A549 (cell line): ENCODE data around the gene APMAP. TPM values are rescaled to one million over a fixed set of nuclear protein-coding genes. Genes with fewer than 3 reads are reported as not detected.

Experiments used
- ATAC-seq, 2 experiments: fragments of 200-7000 bp in 1 of 2; fragments of >200 bp in 1 of 2; cut with Nextera tagmentation in 1 of 2; cut with Tn5 transposase in 1 of 2; 3 replicates each; pipeline versions ENCODE4 v1.8.0 to v1.9.1; 2018 to 2020; ENCODE audit warnings: mild to moderate bottlenecking in 1 of 2, moderate library complexity in 1 of 2
- CTCF ChIA-PET: fragments of 300-600 bp; sonication (Branson Sonifier 250); formaldehyde crosslinking; extraction: SDS; loops from one replicate; lab custom pipeline; 2021; ENCODE audit warnings: antibody characterized with exemption, inconsistent platforms; lab: Yijun Ruan, JAX
- POLR2A ChIA-PET: fragments of 350-600 bp; formaldehyde crosslinking; extraction: SDS; loops from one replicate; lab custom pipeline; 2021; ENCODE audit warnings: antibody characterized with exemption, inconsistent platforms; lab: Yijun Ruan, JAX
- DNase-seq, 2 experiments: peaks; one replicate each; pipeline versions ENCODE4 v3.0.0 to v3.0.0-alpha.2; 2011 to 2016; ENCODE audit warnings: low read depth in 1 of 2, low spot score in 1 of 2
- FAIRE-seq: peaks from 2 replicates; lab custom pipeline; 2011; peaks lifted over from hg19 to GRCh38; lab: Jason Lieb, UNC
- H3K27ac ChIP-seq, 2 experiments: fragments of >200 bp; sonication (Bioruptor Twin); formaldehyde crosslinking; 3 replicates each; pipeline ENCODE4 v1.5.1; 2016 to 2017
- H3K4me1 ChIP-seq: fragments of >200 bp; sonication (Bioruptor Twin); formaldehyde crosslinking; 3 replicates; pipeline ENCODE4 v1.6.1; 2016
- H3K4me2 ChIP-seq: fragments of >200 bp; sonication (Bioruptor Twin); formaldehyde crosslinking; 3 replicates; pipeline ENCODE4 v1.6.1; 2016
- H3K4me3 ChIP-seq: fragments of >200 bp; sonication (Bioruptor Twin); formaldehyde crosslinking; 3 replicates; pipeline ENCODE4 v1.5.1; 2016
- H3K9me3 ChIP-seq: fragments of >200 bp; sonication (Bioruptor Twin); formaldehyde crosslinking; 3 replicates; pipeline ENCODE4 v1.6.1; 2016
- CBX8 ChIP-seq: fragments of 200-600 bp; sonication (generic); IDR thresholded peaks from 2 replicates; pipeline ENCODE4 v1.6.1; 2016
- CHD4 ChIP-seq: fragments of 200-600 bp; sonication (generic); IDR thresholded peaks from 2 replicates; pipeline ENCODE4 v1.6.1; 2016; ENCODE audit warnings: antibody characterized with exemption, mild to moderate bottlenecking, borderline replicate concordance
- EHF ChIP-seq: fragments of 250-450 bp; sonication (Bioruptor Pico); IDR thresholded peaks from 2 replicates; pipeline ENCODE4 v1.5.0; 2020; ENCODE audit warnings: mild to moderate bottlenecking
- FOSB ChIP-seq: fragments of 250-450 bp; sonication (Bioruptor Pico); IDR thresholded peaks from 2 replicates; pipeline ENCODE4 v1.5.0; 2020; ENCODE audit warnings: mild to moderate bottlenecking, moderate library complexity
- FOSL2 ChIP-seq, 2 experiments: fragments of 450-650 bp in 1 of 2; fragments of >200 bp in 1 of 2; sonication (Bioruptor Twin) in 1 of 2; formaldehyde crosslinking; IDR thresholded peaks; 2 replicates each; pipeline versions ENCODE4 v1.5.0 to v1.6.1; 2016 to 2020; ENCODE audit warnings: mild to moderate bottlenecking in 1 of 2, moderate library complexity in 1 of 2
- FOXS1 ChIP-seq: fragments of 250-450 bp; sonication (Bioruptor Pico); IDR thresholded peaks from 2 replicates; pipeline ENCODE4 v1.5.0; 2020; ENCODE audit warnings: mild to moderate bottlenecking, moderate library complexity
- GATA3 ChIP-seq: IDR thresholded peaks from 2 replicates; pipeline ENCODE4 v1.6.1; 2012; ENCODE audit warnings: borderline replicate concordance
- HDAC2 ChIP-seq: fragments of 200-600 bp; sonication (generic); IDR thresholded peaks from 2 replicates; pipeline ENCODE4 v1.6.1; 2016
- JUNB ChIP-seq: fragments of >200 bp; sonication (Bioruptor Twin); formaldehyde crosslinking; IDR thresholded peaks from 2 replicates; pipeline ENCODE4 v1.6.1; 2016
- KDM5A ChIP-seq: fragments of 200-600 bp; sonication (generic); IDR thresholded peaks from 2 replicates; pipeline ENCODE4 v1.6.1; 2016; ENCODE audit warnings: antibody characterized with exemption, mild to moderate bottlenecking
- MAFK ChIP-seq: fragments of 450-650 bp; IDR thresholded peaks from 2 replicates; pipeline ENCODE4 v1.6.1; 2014; ENCODE audit not compliant: partially characterized antibody
- NFE2L2 ChIP-seq: fragments of 150-350 bp; conservative IDR thresholded peaks from 2 replicates; pipeline ENCODE4 v1.6.1; 2014; ENCODE audit warnings: low read length
- RAD21 ChIP-seq, 2 experiments: fragments of >200 bp in 1 of 2; sonication (Bioruptor Twin) in 1 of 2; formaldehyde crosslinking in 1 of 2; IDR thresholded peaks in 1 of 2; conservative IDR thresholded peaks in 1 of 2; 2 replicates in 1 of 2; 3 replicates in 1 of 2; pipeline ENCODE4 v1.6.1; 2012 to 2018; ENCODE audit warnings: inconsistent platforms in 1 of 2
- RCOR1 ChIP-seq: fragments of 150-350 bp; IDR thresholded peaks from 2 replicates; pipeline ENCODE4 v1.6.1; 2014; ENCODE audit warnings: antibody characterized with exemption, low read length, low read depth
- TFCP2L1 ChIP-seq: fragments of 250-450 bp; sonication (Bioruptor Pico); IDR thresholded peaks from 2 replicates; pipeline ENCODE4 v1.5.0; 2021; ENCODE audit warnings: mild to moderate bottlenecking
- TP53 ChIP-seq: fragments of 250-450 bp; sonication (Bioruptor Pico); IDR thresholded peaks from 2 replicates; pipeline ENCODE4 v1.5.0; 2021; ENCODE audit warnings: mild to moderate bottlenecking, moderate library complexity
- ZFP36 ChIP-seq: fragments of 450-650 bp; IDR thresholded peaks from 2 replicates; pipeline ENCODE4 v1.6.1; 2014; ENCODE audit warnings: borderline replicate concordance; ENCODE audit not compliant: partially characterized antibody
- ZNF302 ChIP-seq: fragments of 250-450 bp; sonication (Bioruptor Pico); IDR thresholded peaks from 2 replicates; pipeline ENCODE4 v1.9.0; 2021; ENCODE audit warnings: inconsistent platforms, mild to moderate bottlenecking, moderate library complexity
- whole genome bisulfite sequencing: methylation state at CpG from one replicate; pipeline ENCODE4 v1.1.6; 2017; ENCODE audit errors: missing lambda C conversion rate; 5-methylcytosine and 5-hydroxymethylcytosine counted together
- polyA plus RNA-seq, 4 experiments: library from polyadenylated mRNA; depleted of rRNA in 3 of 4; stranded (reverse); fragments of >200 nt; fragmentation: RNase III in 1 of 4; extraction: RNeasy Plus Mini Kit Qiagen cat#74134 plus additional on column Dnase treatment in 1 of 4; gene quantifications; 2 replicates in 3 of 4; 3 replicates in 1 of 4; pipeline ENCODE4 v1.2.3, GENCODE V29; 2011 to 2017
- TF ChIP-seq, protein P1 (sequence below): IDR thresholded peaks from 2 replicates; pipeline ENCODE4 v1.6.1; 2012
- TF ChIP-seq, protein P2 (sequence below): fragments of 250-450 bp; sonication (Bioruptor Pico); IDR thresholded peaks from 2 replicates; pipeline ENCODE4 v1.5.0; 2020; ENCODE audit warnings: low read depth, mild to moderate bottlenecking, moderate library complexity
- TF ChIP-seq, protein P3 (sequence below): fragments of 250-450 bp; sonication (Bioruptor Pico); IDR thresholded peaks from 2 replicates; pipeline ENCODE4 v1.5.0; 2021; ENCODE audit warnings: mild to moderate bottlenecking, moderate library complexity, borderline replicate concordance
- TF ChIP-seq, protein P4 (sequence below): fragments of 200-600 bp; sonication (generic); IDR thresholded peaks from 2 replicates; pipeline ENCODE4 v1.6.1; 2016; ENCODE audit warnings: antibody characterized with exemption, mild to moderate bottlenecking, moderate library complexity

APMAP gene
- polyA plus RNA-seq, 2 of the 4 experiments (the other 2 are of a cell fraction): 113 to 141 TPM

DNA sequence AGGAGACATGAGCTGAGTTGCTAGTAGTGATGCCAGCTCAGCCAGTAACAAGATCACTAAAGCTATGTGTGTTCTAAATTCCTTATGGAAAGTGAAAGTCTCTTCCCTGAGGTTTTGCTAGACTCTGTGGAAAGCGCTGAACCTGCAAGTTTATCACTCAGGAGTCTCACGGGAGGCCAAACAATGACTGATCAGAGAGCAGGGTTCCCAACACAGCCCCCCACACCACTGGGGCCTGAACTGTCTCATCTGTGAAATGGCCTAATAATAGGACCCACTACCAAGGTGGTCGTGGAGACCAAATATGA is 45.5 kb upstream of the APMAP start:
- 90% methylated on average over 3 of the region's 3 CpGs for WGBS
- H3K27ac ChIP-seq: no peak overlapping the region
- ATAC-seq: no peak
- H3K4me2 ChIP-seq: no peak overlapping the region
- POLR2A ChIA-PET: no interaction called here
- H3K4me3 ChIP-seq: no peak overlapping the region
- no peaks in the 10 kb centered on the region for H3K4me1 ChIP-seq
- CTCF ChIA-PET: interaction anchor here (0.9 to 2.0 kb wide), 2 partner anchors 19 to 44 kb away, joined by 3 to 6 read pairs; no protein-coding TSS in a partner anchor
- H3K9me3 ChIP-seq: no peaks in the 10 kb centered on the region
- DNase-seq: no peak
- no peak for TF ChIP-seq HDAC2
- no peak for TF ChIP-seq ZNF302 (CRISPR knock-in tag)
- peak; percentile 28 for TF ChIP-seq MAFK
- no peak for TF ChIP-seq ZFP36
- TF ChIP-seq, protein P1, sequence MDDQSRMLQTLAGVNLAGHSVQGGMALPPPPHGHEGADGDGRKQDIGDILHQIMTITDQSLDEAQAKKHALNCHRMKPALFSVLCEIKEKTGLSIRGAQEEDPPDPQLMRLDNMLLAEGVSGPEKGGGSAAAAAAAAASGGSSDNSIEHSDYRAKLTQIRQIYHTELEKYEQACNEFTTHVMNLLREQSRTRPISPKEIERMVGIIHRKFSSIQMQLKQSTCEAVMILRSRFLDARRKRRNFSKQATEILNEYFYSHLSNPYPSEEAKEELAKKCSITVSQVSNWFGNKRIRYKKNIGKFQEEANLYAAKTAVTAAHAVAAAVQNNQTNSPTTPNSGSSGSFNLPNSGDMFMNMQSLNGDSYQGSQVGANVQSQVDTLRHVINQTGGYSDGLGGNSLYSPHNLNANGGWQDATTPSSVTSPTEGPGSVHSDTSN: no peak
- FAIRE-seq: no peak

DNA sequence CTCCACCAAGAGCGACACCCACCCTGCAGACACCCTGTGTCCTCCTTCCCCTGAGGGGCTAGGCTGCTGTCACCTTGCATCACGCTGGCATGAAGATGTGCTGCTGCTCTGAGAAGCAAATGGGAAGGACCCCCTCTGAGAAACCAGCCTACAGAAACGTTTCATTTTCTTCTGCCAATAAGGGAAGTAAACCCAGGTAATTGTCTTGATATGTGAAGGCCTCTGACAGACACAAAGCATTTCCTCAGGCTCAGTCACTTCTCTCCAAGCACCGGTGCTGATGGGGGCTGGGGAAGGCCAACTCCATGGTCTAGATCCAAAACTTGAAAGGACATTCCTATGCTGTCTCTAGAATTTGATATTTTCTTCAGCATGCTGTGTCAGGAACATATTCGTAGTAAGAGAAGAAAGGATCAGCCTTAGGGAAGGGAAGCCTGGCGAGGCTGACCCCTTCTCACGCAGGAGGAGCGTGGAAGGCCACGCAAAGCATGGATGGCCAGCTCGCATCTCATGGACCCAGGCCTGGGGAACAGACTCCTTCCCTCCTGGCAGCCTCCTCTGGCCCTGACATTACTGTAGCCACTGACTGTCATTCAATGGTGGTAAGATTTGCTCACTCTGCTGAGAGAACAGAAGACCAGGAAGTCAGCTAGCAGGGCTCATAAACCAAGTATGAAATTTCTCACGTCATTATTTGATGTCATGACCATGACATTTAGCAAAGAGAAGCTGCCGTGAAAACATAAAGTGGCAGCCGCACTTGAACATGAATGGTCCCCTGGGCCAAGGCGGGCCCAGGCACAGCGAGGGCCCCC is 44.9 kb upstream of the APMAP start:
- 86% methylated on average over 15 of the region's 15 CpGs for WGBS
- no peak for ATAC-seq

DNA sequence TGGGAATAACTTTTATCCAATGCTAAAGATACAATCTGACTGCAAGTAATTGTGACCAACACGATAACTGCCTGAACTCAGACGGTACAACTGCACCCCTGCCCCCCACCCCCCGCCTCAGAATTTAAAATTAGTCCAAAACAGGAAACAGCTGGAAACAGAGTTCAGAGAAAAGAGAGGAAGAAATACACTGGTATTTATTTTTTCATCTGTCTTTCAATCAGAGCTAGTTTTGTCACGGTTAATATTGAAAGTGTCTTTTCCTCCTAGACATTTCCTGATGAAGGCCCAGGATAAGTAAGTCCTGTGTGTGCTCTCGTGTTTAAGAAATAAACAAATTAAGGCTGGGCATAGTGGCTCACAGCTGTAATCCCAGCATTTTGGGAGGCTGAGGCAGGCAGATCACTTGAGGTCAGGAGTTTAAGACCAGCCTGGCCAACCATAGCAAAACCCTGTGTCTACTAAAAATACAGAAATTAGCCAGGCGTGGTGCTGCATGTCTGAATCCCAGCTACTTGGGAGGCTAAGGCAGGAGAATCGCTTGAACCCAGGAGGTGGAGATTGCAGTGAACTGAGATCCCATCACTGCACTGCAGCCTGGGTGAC is 43.9 kb upstream of the APMAP start:
- Histone ChIP-seq H3K4me2 (no peak overlapping the region), H3K4me3 (no peak overlapping the region), H3K4me1 (no peaks in the 10 kb centered on the region), H3K27ac (no peak overlapping the region), H3K9me3 (no peaks in the 10 kb centered on the region)
- ChIA-PET POLR2A (no interaction called here), CTCF (interaction anchor here (0.6 to 1.5 kb wide), 3 partner anchors 26 to 509 kb away, joined by 3 to 5 read pairs (median 3); no protein-coding TSS in a partner anchor)
- no peak for DNase-seq
- FAIRE-seq: no peak
- TF ChIP-seq, protein P2, sequence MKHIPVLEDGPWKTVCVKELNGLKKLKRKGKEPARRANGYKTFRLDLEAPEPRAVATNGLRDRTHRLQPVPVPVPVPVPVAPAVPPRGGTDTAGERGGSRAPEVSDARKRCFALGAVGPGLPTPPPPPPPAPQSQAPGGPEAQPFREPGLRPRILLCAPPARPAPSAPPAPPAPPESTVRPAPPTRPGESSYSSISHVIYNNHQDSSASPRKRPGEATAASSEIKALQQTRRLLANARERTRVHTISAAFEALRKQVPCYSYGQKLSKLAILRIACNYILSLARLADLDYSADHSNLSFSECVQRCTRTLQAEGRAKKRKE (CRISPR knock-in tag): no peak
- no peak for TF ChIP-seq TP53 (CRISPR knock-in tag)
- no peak for TF ChIP-seq FOSB (CRISPR knock-in tag)
- no peak for TF ChIP-seq CBX8
- no peak for TF ChIP-seq EHF
- no peak for TF ChIP-seq FOXS1 (CRISPR knock-in tag)
- TF ChIP-seq FOSL2 (IDR thresholded peaks at IDR 0.05): no peak
- no peak for TF ChIP-seq FOSL2 (CRISPR knock-in tag; IDR thresholded peaks at IDR 0.05)
- no peak for TF ChIP-seq RAD21 (conservative IDR thresholded peaks at IDR 0.05 in 1 of 2, IDR thresholded peaks at IDR 0.05 in 1 of 2)
- no peak for TF ChIP-seq TFCP2L1 (CRISPR knock-in tag)
- TF ChIP-seq, protein P3, sequence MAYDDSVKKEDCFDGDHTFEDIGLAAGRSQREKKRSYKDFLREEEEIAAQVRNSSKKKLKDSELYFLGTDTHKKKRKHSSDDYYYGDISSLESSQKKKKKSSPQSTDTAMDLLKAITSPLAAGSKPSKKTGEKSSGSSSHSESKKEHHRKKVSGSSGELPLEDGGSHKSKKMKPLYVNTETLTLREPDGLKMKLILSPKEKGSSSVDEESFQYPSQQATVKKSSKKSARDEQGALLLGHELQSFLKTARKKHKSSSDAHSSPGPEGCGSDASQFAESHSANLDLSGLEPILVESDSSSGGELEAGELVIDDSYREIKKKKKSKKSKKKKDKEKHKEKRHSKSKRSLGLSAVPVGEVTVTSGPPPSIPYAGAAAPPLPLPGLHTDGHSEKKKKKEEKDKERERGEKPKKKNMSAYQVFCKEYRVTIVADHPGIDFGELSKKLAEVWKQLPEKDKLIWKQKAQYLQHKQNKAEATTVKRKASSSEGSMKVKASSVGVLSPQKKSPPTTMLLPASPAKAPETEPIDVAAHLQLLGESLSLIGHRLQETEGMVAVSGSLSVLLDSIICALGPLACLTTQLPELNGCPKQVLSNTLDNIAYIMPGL (CRISPR knock-in tag): no peak
- TF ChIP-seq KDM5A: no peak
- TF ChIP-seq, protein P4, sequence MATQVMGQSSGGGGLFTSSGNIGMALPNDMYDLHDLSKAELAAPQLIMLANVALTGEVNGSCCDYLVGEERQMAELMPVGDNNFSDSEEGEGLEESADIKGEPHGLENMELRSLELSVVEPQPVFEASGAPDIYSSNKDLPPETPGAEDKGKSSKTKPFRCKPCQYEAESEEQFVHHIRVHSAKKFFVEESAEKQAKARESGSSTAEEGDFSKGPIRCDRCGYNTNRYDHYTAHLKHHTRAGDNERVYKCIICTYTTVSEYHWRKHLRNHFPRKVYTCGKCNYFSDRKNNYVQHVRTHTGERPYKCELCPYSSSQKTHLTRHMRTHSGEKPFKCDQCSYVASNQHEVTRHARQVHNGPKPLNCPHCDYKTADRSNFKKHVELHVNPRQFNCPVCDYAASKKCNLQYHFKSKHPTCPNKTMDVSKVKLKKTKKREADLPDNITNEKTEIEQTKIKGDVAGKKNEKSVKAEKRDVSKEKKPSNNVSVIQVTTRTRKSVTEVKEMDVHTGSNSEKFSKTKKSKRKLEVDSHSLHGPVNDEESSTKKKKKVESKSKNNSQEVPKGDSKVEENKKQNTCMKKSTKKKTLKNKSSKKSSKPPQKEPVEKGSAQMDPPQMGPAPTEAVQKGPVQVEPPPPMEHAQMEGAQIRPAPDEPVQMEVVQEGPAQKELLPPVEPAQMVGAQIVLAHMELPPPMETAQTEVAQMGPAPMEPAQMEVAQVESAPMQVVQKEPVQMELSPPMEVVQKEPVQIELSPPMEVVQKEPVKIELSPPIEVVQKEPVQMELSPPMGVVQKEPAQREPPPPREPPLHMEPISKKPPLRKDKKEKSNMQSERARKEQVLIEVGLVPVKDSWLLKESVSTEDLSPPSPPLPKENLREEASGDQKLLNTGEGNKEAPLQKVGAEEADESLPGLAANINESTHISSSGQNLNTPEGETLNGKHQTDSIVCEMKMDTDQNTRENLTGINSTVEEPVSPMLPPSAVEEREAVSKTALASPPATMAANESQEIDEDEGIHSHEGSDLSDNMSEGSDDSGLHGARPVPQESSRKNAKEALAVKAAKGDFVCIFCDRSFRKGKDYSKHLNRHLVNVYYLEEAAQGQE: no peak
- no peak for TF ChIP-seq MAFK
- TF ChIP-seq CHD4: no peak
- no peak for TF ChIP-seq GATA3
- no peak for TF ChIP-seq RCOR1
- no peak for TF ChIP-seq NFE2L2
- no peak for ATAC-seq
- WGBS: 80% methylated on average over 7 of the region's 7 CpGs

More for the DNA sequence above, 44.9 kb upstream of the APMAP start:
- POLR2A ChIA-PET: no interaction called here
- TF ChIP-seq JUNB (no peak), MAFK (no peak)
- TF ChIP-seq, all 56 proteins: peak for 0
- no peak overlapping the region for H3K4me3 ChIP-seq
- FAIRE-seq (no peak), DNase-seq (no peak)
- no peaks in the 10 kb centered on the region for H3K4me1 ChIP-seq
- H3K27ac ChIP-seq: no peak overlapping the region
- H3K4me2 ChIP-seq: no peak overlapping the region
- H3K9me3 ChIP-seq: no peaks in the 10 kb centered on the region
- CTCF ChIA-PET: interaction anchor here (0.9 to 1.5 kb wide), 2 partner anchors 19 to 25 kb away, joined by 3 to 5 read pairs; no protein-coding TSS in a partner anchor
